DOHH2 (cell line): Measurements from ENCODE around the gene RUVBL2.
A peak's percentile ranks its signal among the peaks of the same experiment; 100 is the strongest.

Experiments
- H3F3A ChIP-seq: fragments of 200-600 bp; sonication (generic), shearing (Covaris generic); 2 replicates; pipeline ENCODE4 v1.6.0; 2016; ENCODE audit warnings: antibody characterized with exemption, mild to moderate bottlenecking; ENCODE audit not compliant: control insufficient read depth, insufficient read depth
- H3K27ac ChIP-seq: fragments of 200-600 bp; sonication (generic); 2 replicates; pipeline ENCODE4 v1.5.1; 2014; ENCODE audit warnings: low read depth, mild to moderate bottlenecking, low read length, moderate library complexity
- H3K27me3 ChIP-seq: fragments of 200-600 bp; sonication (generic); 2 replicates; pipeline ENCODE4 v1.6.1; 2014; ENCODE audit warnings: mild to moderate bottlenecking, low read length, mixed read lengths; ENCODE audit not compliant: control insufficient read depth
- H3K36me3 ChIP-seq: fragments of 200-600 bp; sonication (generic); 2 replicates; pipeline ENCODE4 v1.6.1; 2014; ENCODE audit warnings: mild to moderate bottlenecking, low read length, moderate library complexity, mixed read lengths; ENCODE audit not compliant: control insufficient read depth
- H3K4me1 ChIP-seq: fragments of 200-600 bp; sonication (generic); 2 replicates; pipeline ENCODE4 v1.6.1; 2014; ENCODE audit warnings: mild to moderate bottlenecking, low read length, mixed read lengths; ENCODE audit not compliant: control insufficient read depth
- H3K4me2 ChIP-seq: fragments of 200-600 bp; sonication (generic); 2 replicates; pipeline ENCODE4 v1.6.0; 2014; ENCODE audit warnings: mild to moderate bottlenecking, low read length, moderate library complexity
- H3K4me3 ChIP-seq: fragments of 200-600 bp; sonication (generic); 2 replicates; pipeline ENCODE4 v1.5.1; 2014; ENCODE audit warnings: mild to moderate bottlenecking, low read length, mixed read lengths
- H3K79me2 ChIP-seq: fragments of 200-600 bp; sonication (generic); 2 replicates; pipeline ENCODE4 v1.6.1; 2014; ENCODE audit warnings: mild to moderate bottlenecking, low read length, mixed read lengths; ENCODE audit not compliant: control insufficient read depth
- H3K9me2 ChIP-seq: fragments of 200-600 bp; sonication (generic); replicated peaks from 2 replicates; pipeline ENCODE4 v1.6.1; 2014; ENCODE audit warnings: mild to moderate bottlenecking, low read length, mixed read lengths; ENCODE audit not compliant: control insufficient read depth
- H3K9me3 ChIP-seq: fragments of 200-600 bp; sonication (generic); 2 replicates; pipeline ENCODE4 v1.6.1; 2014; ENCODE audit warnings: antibody characterized with exemption, low read length, mixed read lengths; ENCODE audit not compliant: control insufficient read depth, insufficient read depth
- H4K20me1 ChIP-seq: fragments of 200-600 bp; sonication (generic); 2 replicates; pipeline ENCODE4 v1.6.0; 2014; ENCODE audit warnings: low read depth, mild to moderate bottlenecking, antibody characterized with exemption, low read length, moderate library complexity; ENCODE audit not compliant: control insufficient read depth, insufficient read depth
- EZH2phosphoT487 ChIP-seq: fragments of 200-600 bp; sonication (generic); IDR thresholded peaks from 2 replicates; pipeline ENCODE4 v1.6.1; 2017; ENCODE audit warnings: borderline replicate concordance, mild to moderate bottlenecking, antibody characterized with exemption, low read length, moderate library complexity, mixed read lengths
- TF ChIP-seq, protein P1 (sequence below): fragments of 200-600 bp; sonication (generic); IDR thresholded peaks from one replicate; pipeline ENCODE4 v1.5.1; 2014; ENCODE audit warnings: antibody characterized with exemption, mild to moderate bottlenecking, low read depth, low read length; ENCODE audit not compliant: poor library complexity, severe bottlenecking

The RUVBL2 gene

GRCh38 chr19:48997972-48998371, 4.3 kb downstream of the RUVBL2 start:
- Histone ChIP-seq H3K79me2 (peaks cover 71% of the 10 kb centered on the region), H3K4me2 (no peak overlapping the region), H3K36me3 (peaks cover 56% of the 10 kb centered on the region), H3K27ac (no peak overlapping the region), H3K9me3 (no peaks in the 10 kb centered on the region), H3K4me1 (peaks cover 16% of the 10 kb centered on the region), H3K4me3 (no peak overlapping the region), H3K9me2 (no peaks in the 10 kb centered on the region), H3K27me3 (no peaks in the 10 kb centered on the region), H4K20me1 (peaks cover 4% of the 10 kb centered on the region; the same call in 1 of the 2 replicates), H3F3A (no peaks in the 10 kb centered on the region)
- TF ChIP-seq, protein P1, sequence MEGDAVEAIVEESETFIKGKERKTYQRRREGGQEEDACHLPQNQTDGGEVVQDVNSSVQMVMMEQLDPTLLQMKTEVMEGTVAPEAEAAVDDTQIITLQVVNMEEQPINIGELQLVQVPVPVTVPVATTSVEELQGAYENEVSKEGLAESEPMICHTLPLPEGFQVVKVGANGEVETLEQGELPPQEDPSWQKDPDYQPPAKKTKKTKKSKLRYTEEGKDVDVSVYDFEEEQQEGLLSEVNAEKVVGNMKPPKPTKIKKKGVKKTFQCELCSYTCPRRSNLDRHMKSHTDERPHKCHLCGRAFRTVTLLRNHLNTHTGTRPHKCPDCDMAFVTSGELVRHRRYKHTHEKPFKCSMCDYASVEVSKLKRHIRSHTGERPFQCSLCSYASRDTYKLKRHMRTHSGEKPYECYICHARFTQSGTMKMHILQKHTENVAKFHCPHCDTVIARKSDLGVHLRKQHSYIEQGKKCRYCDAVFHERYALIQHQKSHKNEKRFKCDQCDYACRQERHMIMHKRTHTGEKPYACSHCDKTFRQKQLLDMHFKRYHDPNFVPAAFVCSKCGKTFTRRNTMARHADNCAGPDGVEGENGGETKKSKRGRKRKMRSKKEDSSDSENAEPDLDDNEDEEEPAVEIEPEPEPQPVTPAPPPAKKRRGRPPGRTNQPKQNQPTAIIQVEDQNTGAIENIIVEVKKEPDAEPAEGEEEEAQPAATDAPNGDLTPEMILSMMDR, result peak; percentile 85
- no peak for TF ChIP-seq EZH2phosphoT487

DNA sequence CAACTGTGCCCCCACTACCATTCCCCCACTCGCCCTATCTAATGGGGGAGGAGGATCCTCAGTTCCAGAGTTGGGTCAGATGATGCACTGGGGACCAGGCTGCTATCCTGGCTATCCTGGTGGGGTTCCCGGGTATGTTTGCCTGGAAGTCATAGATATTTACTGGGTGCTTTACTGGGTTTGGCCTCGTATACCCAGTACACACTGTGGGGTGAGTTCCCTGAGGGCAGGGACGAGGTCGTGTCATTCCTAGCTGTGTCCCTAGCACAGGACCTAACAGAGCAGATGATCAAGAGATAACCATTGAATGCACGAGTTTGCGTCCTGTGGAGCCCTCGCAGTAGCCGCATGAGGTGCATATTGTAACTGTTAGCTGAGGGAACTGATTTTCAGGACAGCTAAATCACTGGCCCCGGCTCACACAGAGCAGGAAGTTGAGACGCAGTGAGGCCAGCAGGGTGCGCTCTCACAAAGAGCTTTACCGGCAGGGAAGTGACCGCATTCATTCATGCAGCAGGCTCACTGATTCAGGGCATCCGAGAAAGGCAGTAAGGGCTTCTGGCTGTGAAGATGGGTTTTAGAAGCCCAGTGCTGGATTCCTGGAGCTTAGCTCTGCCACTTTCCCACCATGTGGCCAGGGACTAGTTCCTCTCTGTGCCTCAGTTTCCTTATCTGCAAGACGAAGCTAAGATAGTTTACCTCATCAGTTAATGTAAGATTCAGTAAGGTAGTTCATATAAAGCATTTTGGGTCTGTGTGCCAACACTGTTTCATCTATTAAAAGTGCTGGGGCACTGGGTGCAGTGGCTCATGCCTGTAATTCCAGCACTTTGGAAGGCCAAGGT, 6.0 kb downstream of the RUVBL2 start:
- H3K4me2 ChIP-seq, result no peak overlapping the region
- no peak overlapping the region for H3K27ac ChIP-seq
- H3F3A ChIP-seq, result no peaks in the 10 kb centered on the region
- peaks cover 4% of the 10 kb centered on the region; the same call in 1 of the 2 replicates for H4K20me1 ChIP-seq
- H3K4me3 ChIP-seq, result no peak overlapping the region
- peaks cover 12% of the 10 kb centered on the region for H3K4me1 ChIP-seq
- no peak for TF ChIP-seq EZH2phosphoT487
- TF ChIP-seq, protein P1, result peak; percentile 92
- no peaks in the 10 kb centered on the region for H3K9me2 ChIP-seq
- H3K27me3 ChIP-seq, result no peaks in the 10 kb centered on the region
- H3K36me3 ChIP-seq, result peaks cover 62% of the 10 kb centered on the region
- H3K79me2 ChIP-seq, result peaks cover 60% of the 10 kb centered on the region
- no peaks in the 10 kb centered on the region for H3K9me3 ChIP-seq

DNA sequence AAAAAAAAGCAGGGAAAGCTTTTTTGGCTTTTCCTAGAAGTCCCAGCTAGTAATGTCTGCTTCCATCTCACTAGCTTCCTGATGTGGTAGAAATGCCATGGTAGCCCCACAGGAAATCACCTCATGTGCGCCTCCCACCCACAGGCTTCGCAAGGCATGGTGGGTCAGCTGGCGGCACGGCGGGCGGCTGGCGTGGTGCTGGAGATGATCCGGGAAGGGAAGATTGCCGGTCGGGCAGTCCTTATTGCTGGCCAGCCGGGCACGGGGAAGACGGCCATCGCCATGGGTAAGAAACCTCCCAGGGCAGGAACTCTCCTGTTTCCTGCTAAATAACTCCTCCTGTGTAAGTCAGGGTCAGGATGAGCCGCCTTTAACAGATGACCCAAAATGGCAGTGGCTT, 10.4 kb downstream of the RUVBL2 start:
- no peaks in the 10 kb centered on the region for H3F3A ChIP-seq
- no peak overlapping the region for H3K4me3 ChIP-seq
- peaks cover 4% of the 10 kb centered on the region for H3K4me1 ChIP-seq
- H3K27me3 ChIP-seq, result no peaks in the 10 kb centered on the region
- TF ChIP-seq EZH2phosphoT487, result no peak
- TF ChIP-seq, protein P1, result no peak
- H3K9me3 ChIP-seq, result no peaks in the 10 kb centered on the region
- H3K79me2 ChIP-seq, result peaks cover 17% of the 10 kb centered on the region
- no peaks in the 10 kb centered on the region; the same call in 1 of the 2 replicates for H4K20me1 ChIP-seq
- no peak overlapping the region for H3K4me2 ChIP-seq
- no peak overlapping the region for H3K27ac ChIP-seq
- H3K9me2 ChIP-seq, result no peaks in the 10 kb centered on the region
- H3K36me3 ChIP-seq, result peaks cover 69% of the 10 kb centered on the region
